Left lung (tissue), 10 donors: Measurements from ENCODE around the gene SEC16B. TPM values are rescaled to one million over a fixed set of nuclear protein-coding genes. Genes with fewer than 3 reads are reported as not detected.

Experiments used
- ATAC-seq: fragments of 200-7000 bp; cut with Tn5 transposase; one replicate; pipeline ENCODE4 v1.9.1; 2020; ENCODE audit warnings: moderate library complexity
- DNase-seq, 4 donors: peaks; one replicate each; pipeline ENCODE4 v3.0.0-alpha.2; 2013 to 2020
- H3K27ac ChIP-seq, 2 donors: fragments of 200-600 bp; sonication (generic) in 1 of 2; one replicate each; pipeline versions ENCODE4 v1.5.0 to v1.8.0; 2020 to 2021
- H3K27me3 ChIP-seq, 2 donors: fragments of 200-600 bp; sonication (generic) in 1 of 2; one replicate each; pipeline versions ENCODE4 v1.5.0 to v1.8.0; 2020 to 2021
- H3K36me3 ChIP-seq, 2 donors: fragments of 200-600 bp; sonication (generic) in 1 of 2; one replicate each; pipeline versions ENCODE4 v1.5.0 to v1.8.0; 2020 to 2021
- H3K4me1 ChIP-seq, 2 donors: fragments of 200-600 bp; one replicate each; pipeline ENCODE4 v1.8.0; 2021
- H3K4me3 ChIP-seq, 2 donors: fragments of 200-600 bp; sonication (generic) in 1 of 2; one replicate each; pipeline versions ENCODE4 v1.5.0 to v1.8.0; 2020 to 2021; ENCODE audit warnings: mild to moderate bottlenecking in 1 of 2
- H3K9me3 ChIP-seq, 2 donors: fragments of 200-600 bp; sonication (generic) in 1 of 2; one replicate each; pipeline versions ENCODE4 v1.5.0 to v1.8.0; 2020 to 2021
- CTCF ChIP-seq, 2 donors: fragments of 200-600 bp; sonication (generic) in 1 of 2; IDR thresholded peaks; one replicate each; pipeline versions ENCODE4 v1.5.0 to v1.8.0; 2021; ENCODE audit warnings: antibody characterized with exemption in 2 of 2
- intact Hi-C, 2 donors: fragments of 100-400 bp; cut with DNase I; formaldehyde crosslinking; loops; one replicate each; pipeline versions ENCODE4 v1.11.2 to v1.14.2; 2022
- polyA plus RNA-seq, 6 donors: library from polyadenylated mRNA; unstranded; fragments of 120-200 nt; gene quantifications; one replicate each; pipeline ENCODE4 v1.2.1, GENCODE V29; 2013; ENCODE audit not compliant: insufficient read length in 6 of 6
- total RNA-seq, 2 donors: library from RNA; stranded (reverse); fragmentation: NEBNext Ultra II Directional; extraction: Animal tissue kit (Norgen Biotek cat#: 25700); gene quantifications; one replicate each; pipeline ENCODE4 v1.2.1, GENCODE V29; 2021
- donor health status: DM: no; HTN: yes; CAD: no.
- donor health status: DM: no; HTN: no; CAD: no.

Gene SEC16B
- total and polyA plus RNA-seq, 8 donors: 1.8 to 6.9 (median 3.9) TPM

- H3K9me3 ChIP-seq: no peaks in the 10 kb centered on the region
- H3K27ac ChIP-seq: no peak overlapping the region
- DNase-seq (no peak), ATAC-seq (no peak)
- intact Hi-C loops: no loop called here
- peaks cover 0 to 17% of the 10 kb centered on the region in 2 donors for H3K36me3 ChIP-seq
- no peak overlapping the region for H3K4me3 ChIP-seq
- H3K4me1 ChIP-seq: no peaks in the 10 kb centered on the region
- no peak for TF ChIP-seq CTCF (IDR thresholded peaks at IDR 0.05)
- no peaks in the 10 kb centered on the region for H3K27me3 ChIP-seq
Measured at GRCh38 chr1:177969109-177969508, 749 bp downstream of the SEC16B start.

DNA sequence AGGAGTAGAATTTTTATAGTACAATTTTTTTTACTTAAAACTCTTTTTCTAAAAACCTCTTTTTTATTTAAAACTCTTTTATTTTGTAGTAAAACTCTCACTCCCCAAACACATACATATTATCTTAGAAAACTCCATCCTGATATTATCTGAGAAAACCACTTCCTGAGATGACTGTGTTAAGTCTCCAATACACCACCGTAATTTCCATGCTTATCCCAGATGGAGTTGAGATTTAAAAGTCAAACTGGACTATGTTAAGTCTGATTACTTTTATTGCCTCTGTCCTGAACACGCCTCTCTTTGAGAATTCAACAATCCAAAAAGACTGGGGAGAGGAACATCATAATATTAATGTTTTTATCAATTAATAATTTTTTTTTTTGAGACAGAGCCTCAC, 3.7 kb downstream of the SEC16B start:
- intact Hi-C loops: no loop called here

GRCh38 chr1:177965293-177965692, 4.6 kb downstream of the SEC16B start:
- DNase-seq (no peak), ATAC-seq (no peak)
- intact Hi-C loops: no loop called here
- no peak overlapping the region for H3K27ac ChIP-seq
- H3K36me3 ChIP-seq: peaks cover 0 to 26% of the 10 kb centered on the region in 2 donors
- no peaks in the 10 kb centered on the region for H3K27me3 ChIP-seq
- H3K4me1 ChIP-seq: no peaks in the 10 kb centered on the region
- no peaks in the 10 kb centered on the region for H3K9me3 ChIP-seq
- no peak for TF ChIP-seq CTCF (IDR thresholded peaks at IDR 0.05)
- H3K4me3 ChIP-seq: no peak overlapping the region

More for the DNA sequence above, 3.7 kb downstream of the SEC16B start:
- no peak for DNase-seq
- H3K27ac ChIP-seq: no peak overlapping the region
- H3K4me1 ChIP-seq: no peaks in the 10 kb centered on the region
- H3K36me3 ChIP-seq: peaks cover 0 to 22% of the 10 kb centered on the region in 2 donors
- H3K27me3 ChIP-seq: no peaks in the 10 kb centered on the region
- TF ChIP-seq CTCF (IDR thresholded peaks at IDR 0.05): no peak
- H3K9me3 ChIP-seq: no peaks in the 10 kb centered on the region
- no peak overlapping the region for H3K4me3 ChIP-seq
- ATAC-seq: no peak

GRCh38 chr1:177964336-177964735, 5.5 kb downstream of the SEC16B start:
- no peak for ATAC-seq
- H3K4me1 ChIP-seq: no peaks in the 10 kb centered on the region
- H3K4me3 ChIP-seq: no peak overlapping the region

GRCh38 chr1:177960939-177961622, 8.8 kb downstream of the SEC16B start:
- Histone ChIP-seq H3K4me1 (no peaks in the 10 kb centered on the region), H3K36me3 (peaks cover 0 to 17% of the 10 kb centered on the region in 2 donors), H3K9me3 (no peaks in the 10 kb centered on the region), H3K27ac (no peak overlapping the region), H3K4me3 (no peak overlapping the region), H3K27me3 (no peaks in the 10 kb centered on the region)
- no peak for ATAC-seq
- TF ChIP-seq CTCF (IDR thresholded peaks at IDR 0.05): no peak
- DNase-seq: no peak
- intact Hi-C loops: no loop called here

More at GRCh38 chr1:177964336-177964735, 5.5 kb downstream of the SEC16B start:
- Histone ChIP-seq H3K27me3 (no peaks in the 10 kb centered on the region), H3K27ac (no peak overlapping the region), H3K36me3 (peaks cover 0 to 27% of the 10 kb centered on the region in 2 donors), H3K9me3 (no peaks in the 10 kb centered on the region)
- TF ChIP-seq CTCF (IDR thresholded peaks at IDR 0.05): no peak
- intact Hi-C loops: no loop called here
- DNase-seq: no peak
